Stomach (tissue), 9 donors: ENCODE results near the gene HIBCH. TPM values are rescaled to one million over a fixed set of nuclear protein-coding genes. Genes with fewer than 3 reads are reported as not detected.

ENCODE experiments used
- DNase-seq, 2 donors: peaks; one replicate each; pipeline versions ENCODE4 v3.0.0 to v3.0.0-alpha.2; 2013 to 2019
- H3K27ac ChIP-seq, 5 donors: fragments of 200-600 bp in 4 of 5; sonication (generic) in 4 of 5; one replicate each; pipeline ENCODE4 v1.5.1; 2013 to 2019; ENCODE audit warnings: mild to moderate bottlenecking in 1 of 5, moderate library complexity in 1 of 5
- H3K27me3 ChIP-seq, 3 donors: fragments of 200-600 bp; sonication (generic); one replicate each; pipeline ENCODE4 v1.5.1; 2017 to 2019; ENCODE audit warnings: mixed run types in 1 of 3
- H3K36me3 ChIP-seq, 4 donors: fragments of 200-600 bp; sonication (generic); 1 replicate in 3 of 4; 2 replicates in 1 of 4; pipeline ENCODE4 v1.5.1; 2016 to 2019
- H3K4me1 ChIP-seq, 4 donors: fragments of 200-600 bp; sonication (generic); one replicate each; pipeline ENCODE4 v1.5.1; 2016 to 2019
- H3K4me3 ChIP-seq, 4 donors: fragments of 200-600 bp; sonication (generic) in 3 of 4; one replicate each; pipeline ENCODE4 v1.5.1; 2016 to 2019; ENCODE audit warnings: mild to moderate bottlenecking in 1 of 4
- H3K9me3 ChIP-seq, 4 donors: fragments of 200-600 bp; sonication (generic); one replicate each; pipeline ENCODE4 v1.5.1; 2016 to 2019
- EP300 ChIP-seq: sonication (generic); formaldehyde crosslinking; IDR thresholded peaks from one replicate; pipeline ENCODE4 v1.6.1; 2017; ENCODE audit warnings: antibody characterized with exemption
- POLR2A ChIP-seq, 4 donors: fragments of 450-650 bp; IDR thresholded peaks; one replicate each; pipeline ENCODE4 v1.6.1; 2016; ENCODE audit warnings: antibody characterized with exemption in 4 of 4, control low read depth in 2 of 4, mild to moderate bottlenecking in 1 of 4, moderate library complexity in 1 of 4
- POLR2AphosphoS5 ChIP-seq, 3 donors: sonication (generic); formaldehyde crosslinking; IDR thresholded peaks; one replicate each; pipeline ENCODE4 v1.6.1; 2016; ENCODE audit warnings: antibody characterized with exemption in 3 of 3
- WGBS, 5 donors: extraction: QIAGEN DNeasy Blood & Tissue Kit in 3 of 5; methylation state at CpG; one replicate each; pipeline versions ENCODE4 v1.1.5 to v1.1.7; 2013 to 2018; 5-methylcytosine and 5-hydroxymethylcytosine counted together
- intact Hi-C: fragments of 100-400 bp; cut with DNase I; formaldehyde crosslinking; loops from one replicate; pipeline ENCODE4 v1.15.1; 2023; ENCODE audit warnings: low total_unique reads
- polyA plus RNA-seq, 3 donors: library from polyadenylated mRNA; stranded (reverse); fragments of 200-250 nt; gene quantifications; one replicate each; pipeline ENCODE4 v1.2.3, GENCODE V29; 2013
- total RNA-seq, 5 donors: library from RNA; depleted of rRNA; stranded (reverse); fragments of >200 nt; gene quantifications; one replicate each; pipeline versions ENCODE4 v1.1.0 to v1.2.3, GENCODE V29; 2014 to 2016
- TF ChIP-seq, protein P1 (sequence below), 7 experiments: fragments of 450-650 bp in 4 of 7; fragments of 200-600 bp in 3 of 7; sonication (generic) in 3 of 7; IDR thresholded peaks; one replicate each; pipeline ENCODE4 v1.5.1; 2016 to 2019; ENCODE audit warnings: antibody characterized with exemption in 7 of 7, control low read depth in 2 of 7, mild to moderate bottlenecking in 1 of 7
- donor health status: healthy with polysubstance abuse.
- donor health status: Bipolar disorder and iron deficiency.
- donor health status: healthy.

Gene HIBCH
- total and polyA plus RNA-seq, 8 donors: 10.3 to 93.3 (median 23.1) TPM

- intact Hi-C loops: no loop called here
- Histone ChIP-seq H3K4me3 (no peak overlapping the region), H3K4me1 (peaks cover 0 to 13% (median 7%) of the 10 kb centered on the region in 4 donors)
Observed at GRCh38 chr2:190267302-190267701, 52.3 kb downstream of the HIBCH start.

GRCh38 chr2:190266314-190266713 is 53.3 kb downstream of the HIBCH start:
- DNase-seq: no peak
- Histone ChIP-seq H3K36me3 (peaks cover 0 to 5% (median 0%) of the 10 kb centered on the region in 4 donors), H3K4me1 (peaks cover 0 to 13% (median 7%) of the 10 kb centered on the region in 4 donors), H3K4me3 (no peak overlapping the region), H3K9me3 (no peaks in the 10 kb centered on the region), H3K27ac (no peak overlapping the region), H3K27me3 (no peaks in the 10 kb centered on the region)
- intact Hi-C loops: no loop called here
- TF ChIP-seq POLR2A (IDR thresholded peaks at IDR 0.05) (no peak), EP300 (no peak), POLR2AphosphoS5 (IDR thresholded peaks at IDR 0.05) (no peak)
- TF ChIP-seq, protein P1, sequence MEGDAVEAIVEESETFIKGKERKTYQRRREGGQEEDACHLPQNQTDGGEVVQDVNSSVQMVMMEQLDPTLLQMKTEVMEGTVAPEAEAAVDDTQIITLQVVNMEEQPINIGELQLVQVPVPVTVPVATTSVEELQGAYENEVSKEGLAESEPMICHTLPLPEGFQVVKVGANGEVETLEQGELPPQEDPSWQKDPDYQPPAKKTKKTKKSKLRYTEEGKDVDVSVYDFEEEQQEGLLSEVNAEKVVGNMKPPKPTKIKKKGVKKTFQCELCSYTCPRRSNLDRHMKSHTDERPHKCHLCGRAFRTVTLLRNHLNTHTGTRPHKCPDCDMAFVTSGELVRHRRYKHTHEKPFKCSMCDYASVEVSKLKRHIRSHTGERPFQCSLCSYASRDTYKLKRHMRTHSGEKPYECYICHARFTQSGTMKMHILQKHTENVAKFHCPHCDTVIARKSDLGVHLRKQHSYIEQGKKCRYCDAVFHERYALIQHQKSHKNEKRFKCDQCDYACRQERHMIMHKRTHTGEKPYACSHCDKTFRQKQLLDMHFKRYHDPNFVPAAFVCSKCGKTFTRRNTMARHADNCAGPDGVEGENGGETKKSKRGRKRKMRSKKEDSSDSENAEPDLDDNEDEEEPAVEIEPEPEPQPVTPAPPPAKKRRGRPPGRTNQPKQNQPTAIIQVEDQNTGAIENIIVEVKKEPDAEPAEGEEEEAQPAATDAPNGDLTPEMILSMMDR (IDR thresholded peaks at IDR 0.05): no peak
- 96 to 98% (median 98%) methylated on average over 9 of the region's 9 CpGs for WGBS, 5 donors

More at GRCh38 chr2:190267302-190267701, 52.3 kb downstream of the HIBCH start:
- no peaks in the 10 kb centered on the region for H3K9me3 ChIP-seq
- no peaks in the 10 kb centered on the region for H3K27me3 ChIP-seq
- H3K27ac ChIP-seq: no peak overlapping the region
- no peak for DNase-seq
- H3K36me3 ChIP-seq: peaks cover 0 to 5% (median 0%) of the 10 kb centered on the region in 4 donors
- WGBS, 5 donors: 60 to 79% (median 67%) methylated on average over 4 of the region's 4 CpGs
- TF ChIP-seq POLR2AphosphoS5 (IDR thresholded peaks at IDR 0.05) (peak in 1 of 3 donors; percentile 45), POLR2A (IDR thresholded peaks at IDR 0.05) (no peak), EP300 (no peak)
- TF ChIP-seq, protein P1 (IDR thresholded peaks at IDR 0.05): no peak

DNA sequence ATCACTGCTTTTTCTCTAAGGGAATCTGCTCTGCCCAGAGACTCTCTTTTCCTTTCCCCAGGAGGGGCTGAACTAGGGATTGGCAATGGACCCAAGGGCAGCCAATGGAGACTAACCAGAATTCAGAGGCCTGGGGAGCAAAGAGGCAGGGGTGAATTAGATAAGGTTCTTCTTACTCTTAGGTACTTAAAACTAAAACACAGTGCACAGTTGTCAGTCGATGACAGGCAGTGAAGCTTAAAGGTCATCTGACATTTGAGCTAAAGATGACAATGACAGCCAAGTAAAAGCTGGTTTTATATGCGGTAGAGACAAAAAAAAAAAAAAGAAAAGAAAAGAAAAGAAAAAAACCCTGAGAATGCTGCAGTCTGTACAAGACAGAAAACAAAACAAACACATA is 57.8 kb downstream of the HIBCH start:
- Histone ChIP-seq H3K9me3 (no peaks in the 10 kb centered on the region), H3K4me1 (no peaks in the 10 kb centered on the region)
- intact Hi-C loops: no loop called here

GRCh38 chr2:190256087-190256486 is 63.5 kb downstream of the HIBCH start:
- H3K27me3 ChIP-seq: no peaks in the 10 kb centered on the region
- intact Hi-C loops: no loop called here
- no peaks in the 10 kb centered on the region for H3K4me1 ChIP-seq
- no peak overlapping the region for H3K4me3 ChIP-seq
- no peak overlapping the region for H3K27ac ChIP-seq
- TF ChIP-seq, protein P1 (IDR thresholded peaks at IDR 0.05): no peak
- no peak for TF ChIP-seq POLR2AphosphoS5 (IDR thresholded peaks at IDR 0.05)
- TF ChIP-seq EP300: no peak
- TF ChIP-seq POLR2A (IDR thresholded peaks at IDR 0.05): no peak
- peaks cover 7 to 72% (median 62%) of the 10 kb centered on the region in 4 donors for H3K36me3 ChIP-seq
- no peak for DNase-seq
- H3K9me3 ChIP-seq: no peaks in the 10 kb centered on the region
- WGBS, 5 donors: 97 to 100% (median 98%) methylated on average over 3 of the region's 3 CpGs

More for the DNA sequence above, 57.8 kb downstream of the HIBCH start:
- 76 to 97% (median 89%) methylated on average over 2 of the region's 2 CpGs for WGBS, 5 donors
- Histone ChIP-seq H3K27me3 (no peaks in the 10 kb centered on the region), H3K36me3 (peaks cover 0 to 40% (median 37%) of the 10 kb centered on the region in 4 donors), H3K27ac (no peak overlapping the region), H3K4me3 (no peak overlapping the region)
- TF ChIP-seq, protein P1 (IDR thresholded peaks at IDR 0.05): no peak
- TF ChIP-seq POLR2AphosphoS5 (IDR thresholded peaks at IDR 0.05) (no peak), POLR2A (IDR thresholded peaks at IDR 0.05) (no peak), EP300 (no peak)
- DNase-seq: no peak
